HG03135 (cell line): ENCODE data around the gene FMR1NB.

Source experiments
- ATAC-seq: cut with Tn5 transposase; IDR thresholded peaks from one replicate; pipeline ENCODE4 v1.9.1; 2021; ENCODE audit warnings: mild to moderate bottlenecking, moderate library complexity; ENCODE audit not compliant: unreplicated experiment

The FMR1NB gene

GRCh38 chrX:148069759-148070503 lies 88.8 kb downstream of the FMR1NB start:
- peak; percentile 93 for ATAC-seq

GRCh38 chrX:148070504-148070877 lies 89.4 kb downstream of the FMR1NB start:
- ATAC-seq, result no peak
